HG02763 (cell line): Measurements from ENCODE around the gene CDIPT.

Source experiments
- ATAC-seq: cut with Tn5 transposase; IDR thresholded peaks from one replicate; pipeline ENCODE4 v1.9.1; 2021; ENCODE audit warnings: mild to moderate bottlenecking, moderate library complexity; ENCODE audit not compliant: unreplicated experiment

CDIPT gene

DNA sequence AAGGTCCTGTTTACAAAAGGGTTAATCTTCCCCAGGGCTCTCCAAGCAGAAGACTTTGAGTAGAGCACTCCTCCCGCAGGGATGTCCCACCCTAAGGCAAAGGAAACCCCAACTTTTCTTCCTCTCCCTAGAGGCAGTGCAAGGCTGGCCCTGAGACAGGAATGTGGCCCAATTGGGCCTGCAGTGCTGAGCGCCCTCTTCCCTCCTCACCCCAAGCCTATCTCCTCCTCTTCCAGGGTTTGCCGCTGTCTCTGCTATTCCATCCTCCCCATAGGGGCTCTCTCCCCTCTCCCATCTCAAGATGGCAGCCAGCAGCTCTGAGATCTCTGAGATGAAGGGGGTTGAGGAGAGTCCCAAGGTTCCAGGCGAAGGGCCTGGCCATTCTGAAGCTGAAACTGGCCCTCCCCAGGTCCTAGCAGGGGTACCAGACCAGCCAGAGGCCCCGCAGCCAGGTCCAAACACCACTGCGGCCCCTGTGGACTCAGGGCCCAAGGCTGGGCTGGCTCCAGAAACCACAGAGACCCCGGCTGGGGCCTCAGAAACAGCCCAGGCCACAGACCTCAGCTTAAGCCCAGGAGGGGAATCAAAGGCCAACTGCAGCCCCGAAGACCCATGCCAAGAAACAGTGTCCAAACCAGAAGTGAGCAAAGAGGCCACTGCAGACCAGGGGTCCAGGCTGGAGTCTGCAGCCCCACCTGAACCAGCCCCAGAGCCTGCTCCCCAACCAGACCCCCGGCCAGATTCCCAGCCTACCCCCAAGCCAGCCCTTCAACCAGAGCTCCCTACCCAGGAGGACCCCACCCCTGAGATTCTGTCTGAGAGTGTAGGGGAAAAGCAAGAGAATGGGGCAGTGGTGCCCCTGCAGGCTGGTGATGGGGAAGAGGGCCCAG lies 50.0 kb downstream of the CDIPT start:
- no peak for ATAC-seq

- ATAC-seq, result no peak
Measured at GRCh38 chr16:29811896-29812665, 50.9 kb downstream of the CDIPT start, which contains the start of gene PRRT2. Gene PRRT2, plus strand, starts transcription at chr16:29812193. Its CDS starts 862 bp downstream, at chr16:29813055.

- no peak for ATAC-seq
Measured at GRCh38 chr16:29811170-29811895, 51.7 kb downstream of the CDIPT start.

DNA sequence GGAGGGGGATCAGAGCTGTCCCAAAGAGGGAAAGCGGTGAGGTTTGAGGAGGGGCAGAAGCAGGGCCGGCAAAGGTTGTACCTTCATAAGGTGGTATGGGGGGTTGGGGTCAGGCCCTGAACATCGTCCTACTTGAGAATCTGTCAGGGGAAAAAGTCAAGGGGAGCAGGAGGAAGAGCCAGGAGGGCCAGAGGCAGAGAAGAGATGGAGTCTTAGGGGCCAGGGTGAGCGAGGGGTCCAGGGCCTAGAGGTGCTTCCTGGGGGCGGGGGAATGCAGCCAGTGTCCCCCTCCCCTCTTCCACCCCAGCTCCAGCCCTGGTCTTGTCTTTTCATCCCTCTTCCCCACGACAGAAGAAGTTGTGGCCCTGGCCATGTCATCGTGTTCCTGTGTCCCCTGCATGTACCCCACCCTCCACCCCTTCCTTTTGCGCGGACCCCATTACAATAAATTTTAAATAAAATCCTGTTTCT lies 52.3 kb downstream of the CDIPT start:
- ATAC-seq, result no peak

DNA sequence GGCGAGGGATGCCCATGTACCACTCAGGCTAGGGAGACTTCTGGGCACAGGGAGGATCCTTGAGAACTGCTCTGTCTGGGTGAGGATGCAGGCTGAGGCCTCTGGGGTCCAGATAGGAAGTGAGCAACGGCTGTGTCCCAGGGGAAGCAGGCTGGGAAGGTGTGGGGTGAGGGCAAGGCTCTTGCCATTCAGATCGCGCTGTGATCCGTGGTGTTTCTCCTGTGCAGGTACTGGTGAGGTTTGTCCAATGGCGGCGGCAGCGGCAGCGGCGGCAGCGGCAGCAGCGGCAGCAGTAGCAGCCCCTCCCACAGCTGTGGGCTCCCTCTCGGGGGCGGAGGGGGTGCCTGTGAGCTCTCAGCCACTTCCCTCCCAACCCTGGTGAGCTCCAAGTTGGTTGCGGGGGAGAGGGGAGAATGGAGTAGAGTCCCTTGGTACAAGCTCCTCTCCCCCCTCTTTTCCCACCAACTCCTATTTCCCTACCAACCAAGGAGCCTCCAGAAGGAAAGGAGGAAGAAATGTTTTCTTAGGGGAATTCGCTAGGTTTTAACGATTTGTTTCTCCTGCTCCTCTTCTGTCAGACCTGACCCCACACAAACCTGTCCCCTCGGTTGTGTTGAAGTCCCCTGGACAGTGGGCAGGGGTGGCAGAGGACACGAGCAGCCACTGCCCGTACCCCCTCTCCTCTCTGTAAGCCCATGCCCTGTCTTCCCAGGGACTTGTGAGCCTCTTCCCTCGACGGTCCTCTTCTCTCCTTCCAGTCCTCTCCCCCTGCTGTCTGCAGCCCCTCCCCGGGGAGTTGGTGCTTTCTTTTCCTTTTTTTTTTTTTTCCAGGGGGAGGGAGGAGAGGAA lies 53.0 kb downstream of the CDIPT start:
- no peak for ATAC-seq

DNA sequence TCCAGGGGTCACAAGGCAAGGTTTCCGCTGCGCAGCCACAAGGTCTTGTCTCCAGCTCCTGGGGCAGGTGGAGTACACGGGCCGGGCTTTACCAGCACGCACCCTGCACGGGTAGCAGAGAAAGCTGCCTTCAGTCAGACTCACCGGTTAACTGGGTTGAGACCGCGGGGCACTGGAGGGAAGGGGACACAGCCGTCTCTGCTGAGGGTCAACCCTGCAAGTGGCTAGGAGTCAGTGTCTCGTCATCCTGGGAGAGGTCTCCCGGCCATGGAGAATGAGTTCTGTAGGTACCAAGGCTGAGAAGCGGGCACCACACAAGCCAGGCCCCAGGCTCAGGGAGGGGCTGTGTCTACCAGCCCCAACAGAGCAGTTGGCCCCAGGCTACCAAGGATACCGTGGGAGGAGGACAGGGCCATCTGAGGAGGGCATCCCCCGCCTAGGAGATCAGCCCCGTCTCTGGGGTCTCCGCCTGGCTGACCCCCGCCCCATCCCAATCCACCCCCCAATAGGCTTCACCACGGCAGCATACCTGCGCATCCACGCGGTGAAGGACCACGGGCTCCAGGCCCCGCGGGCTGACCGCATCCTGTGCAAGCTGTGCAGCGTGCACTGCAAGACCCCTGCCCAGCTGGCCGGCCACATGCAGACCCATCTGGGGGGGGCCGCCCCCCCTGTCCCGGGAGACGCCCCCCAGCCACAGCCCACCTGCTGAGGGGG lies 53.8 kb downstream of the CDIPT start:
- no peak for ATAC-seq
